AG04450 (cell line): ENCODE measurements around the gene TMEM138. TPM values are rescaled to one million over a fixed set of nuclear protein-coding genes. Genes with fewer than 3 reads are reported as not detected.

Source experiments
- CTCF ChIA-PET: fragments of 300-600, 350-600 bp; formaldehyde crosslinking; extraction: SDS; loops from one replicate; lab custom pipeline; 2022; ENCODE audit warnings: antibody characterized with exemption, inconsistent platforms; lab: Charles Lee
- POLR2A ChIA-PET: fragments of 350-600 bp; formaldehyde crosslinking; extraction: SDS; loops from one replicate; lab custom pipeline; 2021; ENCODE audit warnings: antibody characterized with exemption, inconsistent platforms; lab: Yijun Ruan, JAX
- DNase-seq: peaks from one replicate; pipeline ENCODE4 v3.0.0-alpha.2; 2011; ENCODE audit warnings: low read depth, low spot score
- H3K27ac ChIP-seq: one replicate; pipeline ENCODE4 v1.5.1; 2012; ENCODE audit warnings: low read depth, low read length, control low read depth
- H3K27me3 ChIP-seq: one replicate; pipeline ENCODE4 v1.6.0; 2012; ENCODE audit warnings: low read length; ENCODE audit not compliant: control insufficient read depth, insufficient read depth
- H3K4me3 ChIP-seq: 2 replicates; pipeline ENCODE4 v1.5.1; 2011; ENCODE audit warnings: mild to moderate bottlenecking, low read depth, low read length, control low read depth
- H3K9me3 ChIP-seq: 2 replicates; pipeline ENCODE4 v1.5.1; 2012; ENCODE audit warnings: low read length; ENCODE audit not compliant: control insufficient read depth, insufficient read depth
- polyA plus RNA-seq: library from polyadenylated mRNA; depleted of rRNA; stranded (reverse); fragments of >200 nt; gene quantifications from 2 replicates; pipeline ENCODE4 v1.2.3, GENCODE V29; 2011
- TF ChIP-seq, protein P1 (sequence below): IDR thresholded peaks from 2 replicates; pipeline ENCODE4 v1.5.1; 2011; ENCODE audit warnings: low read depth, low read length, control low read depth, inconsistent platforms

TMEM138 gene
- polyA plus RNA-seq, 1 experiment: 79.2 TPM

DNA sequence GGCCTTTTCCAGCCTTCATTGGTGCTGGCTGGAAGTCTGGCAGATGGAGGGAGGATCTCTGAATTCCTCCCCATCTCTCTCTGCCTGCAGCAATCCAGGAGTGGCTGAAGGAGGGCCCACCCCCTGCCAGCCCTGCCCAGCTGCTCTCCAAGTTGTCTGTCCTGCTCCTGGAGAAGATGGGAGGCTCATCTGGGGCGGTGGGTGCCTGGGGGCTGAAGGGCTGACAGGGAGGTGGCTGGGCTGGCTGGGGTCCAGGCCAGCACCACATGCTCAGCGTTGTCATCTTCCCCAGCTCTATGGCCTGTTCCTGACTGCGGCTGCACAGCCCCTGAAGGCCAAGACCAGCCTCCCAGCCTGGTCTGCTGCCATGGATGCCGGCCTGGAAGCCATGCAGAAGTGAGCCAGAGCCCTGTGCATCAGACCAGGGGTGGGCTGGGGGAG, 17.0 kb upstream of the TMEM138 start:
- TF ChIP-seq, protein P1, sequence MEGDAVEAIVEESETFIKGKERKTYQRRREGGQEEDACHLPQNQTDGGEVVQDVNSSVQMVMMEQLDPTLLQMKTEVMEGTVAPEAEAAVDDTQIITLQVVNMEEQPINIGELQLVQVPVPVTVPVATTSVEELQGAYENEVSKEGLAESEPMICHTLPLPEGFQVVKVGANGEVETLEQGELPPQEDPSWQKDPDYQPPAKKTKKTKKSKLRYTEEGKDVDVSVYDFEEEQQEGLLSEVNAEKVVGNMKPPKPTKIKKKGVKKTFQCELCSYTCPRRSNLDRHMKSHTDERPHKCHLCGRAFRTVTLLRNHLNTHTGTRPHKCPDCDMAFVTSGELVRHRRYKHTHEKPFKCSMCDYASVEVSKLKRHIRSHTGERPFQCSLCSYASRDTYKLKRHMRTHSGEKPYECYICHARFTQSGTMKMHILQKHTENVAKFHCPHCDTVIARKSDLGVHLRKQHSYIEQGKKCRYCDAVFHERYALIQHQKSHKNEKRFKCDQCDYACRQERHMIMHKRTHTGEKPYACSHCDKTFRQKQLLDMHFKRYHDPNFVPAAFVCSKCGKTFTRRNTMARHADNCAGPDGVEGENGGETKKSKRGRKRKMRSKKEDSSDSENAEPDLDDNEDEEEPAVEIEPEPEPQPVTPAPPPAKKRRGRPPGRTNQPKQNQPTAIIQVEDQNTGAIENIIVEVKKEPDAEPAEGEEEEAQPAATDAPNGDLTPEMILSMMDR: no peak
- H3K27me3 ChIP-seq: no peaks in the 10 kb centered on the region
- no peaks in the 10 kb centered on the region for H3K9me3 ChIP-seq
- ChIA-PET POLR2A (interaction anchor here (1.2 kb wide), 1 partner anchor 34 kb away, joined by 4 read pairs; no protein-coding TSS in a partner anchor), CTCF (interaction anchor here (2.8 kb wide), 1 partner anchor 9 kb away, joined by 14 read pairs; no protein-coding TSS in a partner anchor)
- no peak for DNase-seq
- H3K4me3 ChIP-seq: no peak overlapping the region
- no peak overlapping the region for H3K27ac ChIP-seq

DNA sequence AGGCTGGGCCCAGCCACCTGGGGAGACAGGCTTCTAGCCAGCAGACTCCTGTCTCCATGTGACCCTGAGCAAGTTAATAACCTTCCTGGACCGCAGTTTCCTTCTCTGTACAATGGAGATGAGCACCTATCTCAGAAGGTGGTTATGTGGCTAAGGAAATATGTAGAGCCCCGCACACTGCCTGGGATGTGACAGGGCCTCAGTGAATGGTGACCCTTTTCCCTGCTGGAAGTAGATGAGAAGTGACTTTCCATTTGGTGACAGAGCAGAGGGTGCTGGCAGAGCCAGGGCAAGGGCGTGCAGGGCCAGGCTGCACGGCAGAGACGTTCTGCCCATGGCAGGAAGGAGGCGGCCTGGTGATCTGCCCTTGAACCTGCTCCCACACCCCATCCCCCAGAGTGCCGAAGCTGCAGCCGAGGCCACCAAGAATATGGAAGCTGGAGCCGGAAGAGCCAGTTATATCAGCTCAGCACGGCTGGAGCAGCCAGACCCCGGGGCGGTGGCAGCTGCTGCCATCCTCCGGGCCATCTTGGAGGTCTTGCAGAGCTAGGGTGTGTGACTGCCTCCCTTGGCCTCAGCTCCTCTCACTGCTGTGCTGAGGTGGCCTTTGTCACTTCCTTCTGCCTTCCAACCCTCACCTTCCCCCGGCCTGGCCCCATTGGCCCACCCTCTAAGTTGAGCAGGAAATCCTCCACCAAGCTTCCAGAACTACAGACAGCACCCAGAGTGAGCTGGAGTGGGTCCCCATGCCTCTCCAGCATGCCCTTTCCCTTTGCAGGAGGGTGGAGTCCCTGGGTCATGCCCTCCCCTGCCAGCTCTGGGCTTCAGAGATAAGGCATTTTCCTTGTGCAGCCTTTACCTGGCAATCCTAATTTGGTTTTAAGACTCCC, 16.0 kb upstream of the TMEM138 start:
- DNase-seq: no peak
- CTCF ChIA-PET: interaction anchor here (2.8 kb wide), 1 partner anchor 10 kb away, joined by 14 read pairs; no protein-coding TSS in a partner anchor
- no peak overlapping the region for H3K4me3 ChIP-seq
- no peaks in the 10 kb centered on the region for H3K9me3 ChIP-seq
- TF ChIP-seq, protein P1: no peak
- POLR2A ChIA-PET: interaction anchor here (1.2 kb wide), 1 partner anchor 33 kb away, joined by 4 read pairs; no protein-coding TSS in a partner anchor
- H3K27ac ChIP-seq: no peak overlapping the region
- no peaks in the 10 kb centered on the region for H3K27me3 ChIP-seq

DNA sequence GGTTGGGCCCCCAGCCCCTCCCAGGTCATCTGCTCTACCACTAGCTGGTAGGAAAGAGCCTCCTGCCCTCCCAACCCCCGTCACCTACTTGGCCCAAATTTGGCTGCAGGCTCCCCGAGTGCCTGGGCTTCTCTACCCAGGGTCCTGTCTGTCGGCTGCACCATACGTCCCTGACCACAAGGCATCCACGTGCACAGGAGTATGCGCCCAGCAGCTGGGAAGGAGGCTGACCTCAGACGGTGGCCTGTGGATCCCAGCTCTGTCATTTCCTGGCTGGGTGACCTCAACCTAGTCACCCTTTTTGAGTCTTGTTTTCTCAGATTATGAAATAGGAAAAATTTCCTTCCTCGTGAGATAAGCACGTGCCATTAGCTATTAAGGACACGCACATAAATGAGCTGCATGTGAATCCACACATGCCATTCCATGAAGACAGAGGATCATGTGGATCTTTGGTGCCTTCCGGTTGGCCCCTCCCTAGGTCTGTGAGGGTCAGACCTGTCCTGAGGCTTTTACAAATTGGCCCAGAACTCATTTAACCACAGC, 14.2 kb upstream of the TMEM138 start:
- Histone ChIP-seq H3K9me3 (no peaks in the 10 kb centered on the region), H3K4me3 (no peak overlapping the region), H3K27me3 (no peaks in the 10 kb centered on the region), H3K27ac (no peak overlapping the region)
- TF ChIP-seq, protein P1: no peak
- ChIA-PET CTCF (interaction anchor here (1.5 to 2.9 kb wide), 2 partner anchors 12 to 38 kb away, joined by 5 to 17 read pairs; no protein-coding TSS in a partner anchor), POLR2A (interaction anchor here (1.0 to 2.8 kb wide), 2 partner anchors 13 to 45 kb away, joined by 3 to 19 read pairs; partner anchors contain the start of genes CYB561A3, TMEM138 and TMEM216)
- DNase-seq: no peak

GRCh38 chr11:61349189-61349751, 12.9 kb upstream of the TMEM138 start:
- TF ChIP-seq, protein P1: no peak
- no peak overlapping the region for H3K4me3 ChIP-seq
- ChIA-PET CTCF (interaction anchor here (0.8 to 2.9 kb wide), 2 partner anchors 13 to 21 kb away, joined by 3 to 17 read pairs; no protein-coding TSS in a partner anchor), POLR2A (interaction anchor here (1.0 to 2.8 kb wide), 3 partner anchors 12 to 43 kb away, joined by 3 to 19 read pairs (median 5); partner anchors contain the start of genes CYB561A3, TMEM138 and TMEM216)
- no peaks in the 10 kb centered on the region for H3K9me3 ChIP-seq
- no peak for DNase-seq
- no peaks in the 10 kb centered on the region for H3K27me3 ChIP-seq
- H3K27ac ChIP-seq: no peak overlapping the region
